K562 (cell line): ENCODE measurements around the gene CALM3. TPM values are rescaled to one million over a fixed set of nuclear protein-coding genes. Genes with fewer than 3 reads are reported as not detected.

ENCODE experiments used
- CBX8 ChIP-seq: fragments of 200-600 bp; sonication (generic); IDR thresholded peaks from 2 replicates; pipeline ENCODE4 v1.6.1; 2012; ENCODE audit warnings: borderline replicate concordance, mixed run types, low read depth, mild to moderate bottlenecking, moderate library complexity, mixed read lengths, low read length, control low read depth, inconsistent platforms; ENCODE audit not compliant: poor library complexity, severe bottlenecking; ENCODE audit errors: extremely low read depth
- CHD2 ChIP-seq: IDR thresholded peaks from 2 replicates; pipeline ENCODE4 v1.6.1; 2011; ENCODE audit warnings: low read depth, low read length
- CHD7 ChIP-seq: fragments of 200-600 bp; sonication (generic); IDR thresholded peaks from one replicate; pipeline ENCODE4 v1.6.1; 2012; ENCODE audit warnings: mild to moderate bottlenecking, low read depth, low read length, inconsistent platforms
- DMBX1 ChIP-seq: fragments of 250-450 bp; sonication (Bioruptor Pico); IDR thresholded peaks from 2 replicates; pipeline ENCODE4 v1.8.0; 2022; ENCODE audit warnings: inconsistent platforms, mild to moderate bottlenecking, moderate library complexity, borderline replicate concordance
- GTF3C2 ChIP-seq: IDR thresholded peaks from 3 replicates; pipeline ENCODE4 v1.6.1; 2011; ENCODE audit warnings: borderline replicate concordance, mild to moderate bottlenecking, moderate library complexity; ENCODE audit not compliant: insufficient read length; ENCODE audit errors: extremely low read depth
- KDM2B ChIP-seq: fragments of 250-450 bp; sonication (Bioruptor Pico); IDR thresholded peaks from 2 replicates; pipeline ENCODE4 v1.8.0; 2021; ENCODE audit warnings: mild to moderate bottlenecking, moderate library complexity
- MIER1 ChIP-seq: fragments of 450-650 bp; IDR thresholded peaks from 2 replicates; pipeline ENCODE4 v1.6.1; 2016; ENCODE audit warnings: antibody characterized with exemption, mild to moderate bottlenecking, low read depth
- MYC ChIP-seq, 2 experiments: fragments of 250-450 bp in 1 of 2; sonication (Bioruptor Pico) in 1 of 2; IDR thresholded peaks; 2 replicates each; pipeline versions ENCODE4 v1.5.1 to v1.6.1; 2012 to 2021; ENCODE audit warnings: low read depth in 2 of 2, borderline replicate concordance in 1 of 2, improper control_type of control experiment in 1 of 2, low read length in 1 of 2, mild to moderate bottlenecking in 1 of 2, moderate library complexity in 1 of 2
- PPARD ChIP-seq: fragments of 250-450 bp; sonication (Bioruptor Pico); IDR thresholded peaks from 2 replicates; pipeline ENCODE4 v1.8.0; 2022; ENCODE audit warnings: inconsistent platforms, mild to moderate bottlenecking, moderate library complexity
- SMARCC2 ChIP-seq: fragments of 450-650 bp; IDR thresholded peaks from 2 replicates; pipeline ENCODE4 v1.6.1; 2017; ENCODE audit warnings: antibody characterized with exemption, moderate library complexity, mild to moderate bottlenecking, low read depth
- ZC3H4 ChIP-seq: sonication (generic); formaldehyde crosslinking; IDR thresholded peaks from 2 replicates; pipeline ENCODE4 v1.9.0; 2021; ENCODE audit warnings: missing genetic modification reagents, borderline replicate concordance
- ZNF431 ChIP-seq: sonication (generic); formaldehyde crosslinking; IDR thresholded peaks from 2 replicates; pipeline ENCODE4 v1.8.0; 2022; ENCODE audit warnings: mild to moderate bottlenecking, missing genetic modification reagents
- ZNF445 ChIP-seq: fragments of 250-450 bp; sonication (Bioruptor Pico); IDR thresholded peaks from 2 replicates; pipeline ENCODE4 v1.4.0; 2020; ENCODE audit warnings: low read depth, mild to moderate bottlenecking, moderate library complexity
- polyA plus RNA-seq, 8 experiments: library from polyadenylated mRNA; depleted of rRNA in 4 of 8; stranded (reverse) in 5 of 8; unstranded in 3 of 8; fragments of >200 nt; fragmentation: Nextera tagmentation in 2 of 8; fragmentation: Illumina TruSeq in 1 of 8; extraction: Ambion mirVana in 2 of 8; extraction: Trizol in 1 of 8; gene quantifications; 2 replicates each; pipeline versions ENCODE4 v1.2.1 to v1.2.3, GENCODE V29; 2011 to 2014; ENCODE audit warnings: inconsistent platforms in 1 of 8, missing spikeins in 1 of 8
- total RNA-seq, 7 experiments: library from RNA; depleted of rRNA in 6 of 7; stranded (reverse); fragments of >200 nt in 6 of 7; fragmentation: Illumina TruSeq in 2 of 7; extraction: Trizol in 2 of 7; gene quantifications; 2 replicates each; pipeline versions ENCODE4 v1.2.1 to v1.2.3, GENCODE V29; 2011 to 2021; ENCODE audit warnings: low replicate concordance in 1 of 7

CALM3 gene
- total and polyA plus RNA-seq, 9 of the 15 experiments (the other 6 are each of a cell fraction or from before 2014, with no cell fraction given) = 34.6 to 350 (median 156) TPM

- TF ChIP-seq DMBX1 (CRISPR knock-in tag) = no peak; the same call in 1 of the 2 replicates
- TF ChIP-seq MYC (IDR thresholded peaks at IDR 0.05; ENCODE audit: low read depth, low read length) = no peak; the same call in 1 of the 2 replicates
- TF ChIP-seq MYC (CRISPR knock-in tag; IDR thresholded peaks at IDR 0.05; ENCODE audit: borderline replicate concordance, low read depth) = no peak
- TF ChIP-seq PPARD (CRISPR knock-in tag) = no peak
- TF ChIP-seq MIER1 = no peak
- TF ChIP-seq ZNF431 (CRISPR knock-in tag) = no peak
- no peak for TF ChIP-seq ZNF445
- no peak for TF ChIP-seq CHD2
- TF ChIP-seq CBX8 = no peak
- no peak for TF ChIP-seq ZC3H4
- TF ChIP-seq SMARCC2 = no peak
- TF ChIP-seq GTF3C2 = no peak
- TF ChIP-seq CHD7 = no peak
- TF ChIP-seq KDM2B (CRISPR knock-in tag) = no peak
Observed at GRCh38 chr19:46629546-46630025, 28.5 kb downstream of the CALM3 start (continued).
